Measurements from ENCODE around the gene KCTD17.

The KCTD17 gene

DNA sequence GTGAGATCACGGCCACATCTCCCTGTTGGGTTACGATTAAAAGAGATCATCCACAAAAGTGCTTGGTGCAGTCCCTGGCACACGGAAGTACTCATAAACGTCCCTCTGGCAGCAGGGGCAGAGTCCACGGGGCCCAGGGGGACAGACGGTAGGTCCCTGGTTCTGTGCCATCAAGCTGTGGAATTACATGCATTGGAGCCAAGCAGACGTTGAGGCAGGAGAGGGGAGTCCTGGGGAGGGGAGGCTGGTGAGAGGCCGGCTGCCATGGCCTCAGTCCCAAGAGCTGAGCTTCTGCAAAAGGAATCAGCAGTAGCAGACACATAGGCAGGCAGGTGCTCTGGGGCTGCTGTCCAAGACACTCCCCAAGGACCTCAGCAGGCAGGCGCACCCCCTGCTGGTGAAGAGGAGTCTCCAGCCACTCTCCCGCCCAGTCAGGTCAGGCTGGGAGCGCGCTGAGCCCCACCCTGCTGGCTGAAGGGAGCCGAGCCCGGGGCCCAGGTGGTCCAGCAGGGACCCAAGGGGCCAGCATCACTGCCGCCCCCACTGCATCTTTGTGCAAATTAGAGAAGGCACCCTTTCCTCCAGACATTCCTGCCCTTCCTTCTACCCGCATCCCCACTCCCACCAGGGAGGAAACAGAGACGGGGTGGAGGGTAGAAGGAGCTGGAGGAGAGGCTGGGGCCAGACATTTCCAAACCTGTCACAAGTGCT is 7.6 kb upstream of the KCTD17 start:
- no peak for DNase-seq

DNA sequence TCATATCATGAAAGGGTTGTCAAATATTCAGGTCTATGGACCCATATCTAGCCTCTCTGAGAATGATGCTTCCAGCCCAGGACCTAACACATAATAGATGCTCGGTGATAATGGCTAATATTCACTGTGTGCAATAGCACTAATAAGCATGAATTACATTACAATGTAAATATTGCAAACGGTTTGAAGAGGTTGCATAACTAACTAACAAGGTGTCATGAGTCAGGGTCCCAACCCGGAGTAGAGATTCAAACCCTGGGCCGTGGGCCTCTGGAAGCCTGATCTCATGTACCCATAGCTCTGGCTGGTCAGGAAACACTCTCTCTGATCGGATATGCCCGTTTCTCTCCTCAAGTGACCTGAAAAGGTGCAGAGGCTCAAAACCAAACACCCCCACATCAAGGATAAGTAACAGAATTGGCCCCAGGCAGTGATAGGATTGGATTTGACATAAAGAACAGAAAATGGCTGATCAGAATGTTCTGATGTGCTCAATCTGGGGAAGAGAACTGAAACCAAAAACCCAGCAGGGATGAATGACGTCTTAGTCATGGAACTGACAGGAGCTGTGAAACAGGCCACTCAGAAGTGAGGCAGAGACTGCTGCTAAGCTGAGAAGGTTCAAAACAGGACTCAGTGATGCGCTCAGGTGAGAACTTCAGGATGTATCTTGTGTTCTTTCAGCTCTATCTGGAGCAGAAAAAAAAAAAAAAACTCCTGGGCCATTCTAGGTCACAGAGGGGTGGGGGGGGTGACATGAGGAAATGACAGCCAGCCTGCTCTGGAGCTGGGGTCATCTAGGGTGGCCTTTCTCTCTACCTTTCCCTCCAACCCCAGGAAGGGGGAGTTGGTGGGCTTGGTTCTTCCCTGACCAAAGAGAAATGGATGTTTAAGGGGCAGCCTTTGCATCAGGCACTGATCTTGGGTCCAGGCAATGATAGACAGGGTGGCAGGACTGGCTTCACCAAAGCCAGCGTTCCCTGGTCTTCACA is 6.6 kb upstream of the KCTD17 start:
- no peak for DNase-seq

DNA sequence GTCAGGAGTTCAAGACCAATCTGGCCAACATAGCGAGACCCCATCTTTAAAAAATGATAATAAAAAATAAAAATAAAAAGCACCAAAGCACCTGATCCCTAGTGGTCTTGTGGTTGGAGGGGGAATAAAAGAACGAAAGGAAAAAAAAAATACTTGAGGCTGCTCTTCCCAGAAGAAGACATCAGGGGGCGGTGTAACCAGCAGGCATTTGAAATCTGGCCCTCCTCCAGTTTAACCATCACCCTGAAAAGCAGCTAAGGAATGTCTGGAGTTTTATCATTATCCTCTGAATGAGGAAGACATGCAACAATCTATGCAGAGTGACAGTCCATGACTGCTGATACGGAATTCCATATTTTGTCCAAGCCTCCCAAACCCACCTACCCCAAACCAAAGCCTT is 5.6 kb upstream of the KCTD17 start:
- no peak for DNase-seq

DNA sequence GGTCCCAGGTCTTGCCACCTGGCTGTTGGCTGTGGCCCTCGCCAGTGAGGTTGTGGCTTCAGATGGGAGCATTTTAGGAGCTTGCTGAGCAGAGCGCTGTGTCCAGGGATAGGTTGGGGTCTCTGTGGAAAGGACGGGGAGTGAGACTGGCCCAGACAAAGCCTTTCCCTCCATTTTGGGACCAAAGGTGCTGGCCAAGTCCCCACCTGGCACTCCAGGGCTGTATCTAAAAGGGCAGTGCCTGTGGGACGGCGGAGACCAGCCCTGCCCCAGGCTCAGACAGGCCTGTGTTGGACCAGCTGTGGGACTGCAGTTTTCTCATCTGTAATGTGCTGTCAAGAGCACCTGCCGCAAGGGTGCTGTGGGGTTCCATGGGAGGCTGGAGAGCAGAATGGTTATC is 5.0 kb upstream of the KCTD17 start:
- no peak for DNase-seq

DNA sequence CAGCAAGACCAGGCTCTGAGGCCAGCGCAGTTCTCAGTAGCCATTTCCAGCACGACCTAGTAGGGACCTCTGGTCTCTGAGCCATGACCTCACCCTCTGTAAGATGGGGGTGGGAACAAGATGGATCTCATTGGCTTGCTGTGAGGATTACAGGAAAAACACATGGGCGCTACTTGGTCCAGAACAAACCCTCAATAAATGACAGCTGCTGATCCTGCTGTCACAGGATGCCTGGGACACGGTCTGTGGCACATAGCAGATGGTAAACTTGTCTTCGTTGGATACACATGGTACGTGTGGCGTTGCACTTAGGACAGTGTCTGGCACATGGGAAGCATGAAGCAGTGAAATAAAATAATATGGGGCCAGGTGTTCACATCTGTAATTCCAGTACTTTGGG is 4.5 kb upstream of the KCTD17 start:
- no peak for DNase-seq

DNA sequence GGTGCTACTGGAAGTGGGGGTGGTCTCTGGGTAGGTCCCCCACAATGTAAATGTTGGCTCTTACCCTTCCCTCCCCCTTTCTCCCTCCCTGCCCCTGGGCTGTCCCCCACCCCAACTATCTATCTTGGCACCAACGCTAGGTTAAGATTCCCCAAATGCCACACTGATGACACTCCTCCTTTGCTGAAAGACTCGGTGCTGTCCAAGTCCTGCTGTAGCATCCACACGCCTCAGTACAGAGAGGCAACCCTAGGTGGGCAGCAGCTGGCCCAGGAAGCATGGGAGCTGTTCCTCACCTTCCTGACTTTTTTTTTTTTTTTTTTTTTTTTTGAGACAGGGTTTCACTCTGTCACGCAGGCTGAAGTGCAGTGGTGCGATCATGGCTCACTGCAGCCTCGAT is 3.4 kb upstream of the KCTD17 start:
- DNase-seq: no peak

DNA sequence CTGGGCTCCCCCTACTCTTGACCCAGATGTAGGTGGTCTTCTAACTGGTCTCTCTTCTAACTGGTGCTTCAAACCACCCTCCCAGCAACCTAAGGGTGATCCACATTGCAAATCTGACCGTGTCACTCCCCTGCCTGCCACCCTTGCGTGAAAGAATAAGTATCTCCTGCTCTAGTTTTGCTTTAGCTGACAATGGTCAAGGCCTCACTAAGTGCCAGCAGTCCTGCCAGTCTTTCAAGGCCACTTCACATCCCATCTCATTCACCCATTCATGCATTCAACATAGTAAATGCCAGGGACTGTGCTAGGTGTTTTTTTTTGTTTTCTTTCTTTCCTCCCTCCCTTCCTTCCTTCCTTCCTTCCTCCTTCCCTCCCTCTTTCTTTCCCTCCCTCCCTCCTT is 2.3 kb upstream of the KCTD17 start:
- DNase-seq: no peak

DNA sequence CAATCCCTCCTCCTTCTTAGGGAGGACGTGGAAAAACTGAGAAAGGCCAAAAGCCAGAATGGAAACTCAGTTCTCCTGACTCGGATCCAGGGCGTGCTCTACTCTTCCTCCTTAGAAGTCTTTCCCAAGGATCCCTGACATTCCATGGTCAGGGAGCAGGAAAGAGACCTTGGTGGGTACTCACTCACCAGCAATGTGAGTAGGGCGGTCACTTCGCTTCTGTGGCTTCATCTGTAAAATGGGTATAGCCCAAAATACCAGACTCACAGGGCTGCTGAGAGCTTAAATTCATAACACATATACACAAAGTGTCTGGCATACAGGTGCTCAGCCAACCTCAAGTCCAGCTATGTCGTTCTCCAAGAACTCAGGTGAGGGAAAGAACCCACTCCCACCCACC is 629 bp upstream of the KCTD17 start:
- no peak for DNase-seq

DNA sequence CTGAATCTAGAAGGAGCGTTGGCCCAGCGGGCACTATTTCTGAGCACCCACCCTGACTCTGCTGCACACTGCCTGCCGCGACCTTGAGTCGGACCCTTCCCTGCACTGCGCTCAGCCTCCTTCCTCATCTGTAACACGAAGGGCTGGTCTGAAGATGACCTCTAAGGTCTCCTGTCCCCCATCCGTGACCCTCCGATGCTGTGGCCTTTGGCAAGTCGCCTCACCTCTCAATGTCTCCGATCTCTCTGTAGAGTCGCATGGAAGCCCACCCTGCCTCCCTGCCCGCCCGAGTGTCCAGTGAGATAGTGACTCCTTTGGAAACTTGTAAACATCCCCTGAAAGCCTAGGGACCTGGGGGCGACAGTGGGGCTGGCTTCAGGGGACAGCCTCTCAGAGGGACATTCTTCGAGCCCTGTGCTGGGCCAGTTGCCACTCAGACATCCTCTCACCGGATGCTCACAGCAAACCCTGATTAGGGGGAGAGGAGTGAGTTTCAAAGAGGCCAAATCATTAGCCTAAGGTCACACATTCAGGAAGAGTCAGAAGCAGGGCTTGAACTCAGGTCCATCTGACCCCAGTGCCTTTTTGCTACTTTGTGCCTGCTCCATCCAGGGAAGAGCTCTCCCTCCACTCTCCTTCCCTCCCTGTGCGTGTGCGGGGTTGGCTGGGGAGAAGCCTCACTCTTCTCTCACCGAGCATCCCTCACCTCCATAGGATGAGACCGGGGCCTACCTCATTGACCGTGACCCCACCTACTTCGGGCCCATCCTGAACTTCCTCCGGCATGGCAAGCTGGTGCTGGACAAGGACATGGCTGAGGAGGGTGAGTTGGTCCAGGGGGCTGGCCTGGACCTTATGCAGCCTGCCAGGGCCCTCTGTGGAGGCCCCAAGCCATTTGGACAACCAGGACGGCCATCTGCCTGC is 1.1 kb downstream of the KCTD17 start:
- DNase-seq: no peak

DNA sequence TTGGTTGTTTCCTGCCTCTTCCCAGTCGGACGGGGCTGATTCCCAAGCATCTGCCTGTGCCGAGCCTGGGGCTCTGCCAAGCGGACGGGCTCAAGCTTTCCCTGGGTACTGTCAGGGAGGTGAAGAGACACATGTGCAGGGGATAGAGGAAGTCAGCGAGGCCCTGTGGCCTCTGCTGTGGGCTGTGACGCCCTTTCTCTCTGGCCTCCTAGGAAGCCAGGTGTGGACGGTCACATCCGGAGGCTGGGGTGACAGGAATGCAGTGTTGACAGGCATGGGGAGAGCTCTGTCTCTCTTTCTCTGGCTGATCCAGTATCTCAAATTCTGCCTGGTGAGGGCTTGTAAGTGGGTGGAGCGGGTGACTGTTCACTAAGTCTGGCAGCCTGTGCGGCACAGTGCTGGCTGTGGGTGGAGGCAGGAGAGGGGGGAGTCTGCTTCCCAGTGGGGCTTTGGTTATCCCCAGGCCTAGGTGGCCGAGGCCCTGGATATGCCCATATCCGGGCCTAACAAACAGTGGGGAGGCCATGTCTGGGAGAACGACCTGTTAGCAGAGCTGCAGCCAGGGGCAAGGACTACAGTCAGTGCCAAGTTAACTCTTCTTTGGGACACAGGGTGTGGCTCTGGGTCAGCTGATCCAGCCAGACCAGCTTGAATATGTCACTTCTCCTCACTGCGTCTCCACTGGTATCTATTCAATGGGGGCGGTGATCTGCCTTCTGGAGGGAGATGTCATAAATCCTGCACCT is 1.9 kb downstream of the KCTD17 start:
- no peak for DNase-seq

DNA sequence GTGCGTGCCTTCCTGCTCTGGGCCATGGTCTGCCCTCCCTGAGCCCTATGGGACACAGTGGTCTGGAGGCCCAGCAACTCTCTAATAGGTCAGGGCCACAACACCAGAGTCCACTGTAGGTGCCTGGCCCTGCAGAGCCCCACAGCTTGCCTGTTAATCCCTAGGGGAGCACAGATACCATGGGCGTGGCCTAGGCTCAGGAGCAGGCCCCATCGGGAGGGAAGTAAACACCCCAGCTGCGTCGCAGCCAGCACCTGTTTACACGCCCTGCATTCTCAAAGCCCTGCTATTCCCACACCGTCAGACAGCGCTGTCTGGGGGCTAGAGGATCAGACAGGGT is 2.5 kb downstream of the KCTD17 start:
- no peak for DNase-seq

DNA sequence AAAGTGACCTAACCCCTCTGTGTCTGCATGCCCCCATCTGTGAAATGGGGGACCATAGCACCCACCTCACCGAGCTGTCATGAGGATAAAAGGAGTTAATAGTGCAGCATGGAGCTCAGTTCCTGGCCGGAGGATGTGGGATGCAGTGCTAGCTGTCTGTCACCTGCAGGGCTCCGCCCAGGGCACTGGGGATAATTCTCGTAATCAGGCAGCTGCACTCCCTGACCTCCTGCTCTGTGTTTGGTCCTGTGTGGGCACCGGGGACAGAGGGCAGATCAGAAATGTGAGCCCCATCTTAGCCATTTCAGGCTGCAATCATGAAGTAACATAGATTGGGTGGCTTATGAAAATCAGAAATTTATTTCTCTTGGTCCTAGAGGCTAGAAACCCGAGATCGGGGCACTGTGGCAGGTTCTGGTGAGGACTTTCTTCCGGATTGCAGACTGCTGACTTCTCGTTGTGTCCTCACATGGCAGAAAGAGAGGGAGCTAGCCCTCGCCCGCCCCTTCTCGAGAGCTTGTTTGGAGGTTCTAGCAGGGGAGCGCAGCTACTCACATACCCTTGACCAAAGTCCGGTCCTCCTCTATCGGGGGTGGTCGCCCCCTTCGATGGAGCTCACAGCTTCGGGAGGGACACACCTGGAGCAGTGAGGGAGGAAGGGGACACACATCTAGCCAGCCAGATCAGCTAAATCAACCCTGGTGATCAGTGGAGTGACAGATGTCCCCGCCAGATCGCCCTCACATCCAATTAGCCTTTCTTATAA is 3.2 kb downstream of the KCTD17 start:
- no peak for DNase-seq

DNA sequence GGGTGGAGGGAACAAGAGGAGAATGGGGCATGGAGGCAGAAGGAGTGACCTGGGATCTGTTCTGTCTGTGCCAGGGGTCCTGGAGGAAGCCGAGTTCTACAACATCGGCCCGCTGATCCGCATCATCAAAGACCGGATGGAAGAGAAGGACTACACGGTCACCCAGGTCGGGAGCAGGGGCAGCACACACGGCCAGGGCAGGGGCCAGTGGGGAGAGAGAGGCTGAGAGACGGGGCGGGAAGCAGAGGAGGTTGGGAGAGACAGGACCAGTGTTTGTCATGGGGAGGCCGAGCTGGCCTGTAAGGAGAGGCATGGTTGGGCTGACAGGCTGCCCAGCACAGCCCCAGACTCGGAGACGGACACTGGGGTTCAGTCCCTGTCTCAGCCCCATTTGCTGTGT is 4.7 kb downstream of the KCTD17 start:
- DNase-seq: no peak

DNA sequence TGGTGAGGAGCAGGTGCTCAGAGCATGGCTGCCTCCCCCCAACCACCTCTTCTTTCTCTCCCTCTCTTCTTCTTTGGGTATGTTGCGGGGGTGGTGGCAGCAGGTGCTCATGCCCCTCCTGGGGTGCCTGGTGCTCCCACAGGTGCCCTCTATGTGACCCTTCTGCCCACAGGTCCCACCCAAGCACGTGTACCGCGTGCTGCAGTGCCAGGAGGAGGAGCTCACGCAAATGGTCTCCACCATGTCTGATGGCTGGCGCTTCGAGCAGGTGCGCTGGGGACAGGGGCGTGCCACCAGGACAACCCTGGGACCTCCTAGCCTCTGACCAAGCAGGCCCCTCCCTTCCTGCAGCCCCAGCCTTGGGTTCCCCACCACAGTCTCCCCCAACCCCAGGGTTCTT is 5.7 kb downstream of the KCTD17 start:
- DNase-seq: no peak

DNA sequence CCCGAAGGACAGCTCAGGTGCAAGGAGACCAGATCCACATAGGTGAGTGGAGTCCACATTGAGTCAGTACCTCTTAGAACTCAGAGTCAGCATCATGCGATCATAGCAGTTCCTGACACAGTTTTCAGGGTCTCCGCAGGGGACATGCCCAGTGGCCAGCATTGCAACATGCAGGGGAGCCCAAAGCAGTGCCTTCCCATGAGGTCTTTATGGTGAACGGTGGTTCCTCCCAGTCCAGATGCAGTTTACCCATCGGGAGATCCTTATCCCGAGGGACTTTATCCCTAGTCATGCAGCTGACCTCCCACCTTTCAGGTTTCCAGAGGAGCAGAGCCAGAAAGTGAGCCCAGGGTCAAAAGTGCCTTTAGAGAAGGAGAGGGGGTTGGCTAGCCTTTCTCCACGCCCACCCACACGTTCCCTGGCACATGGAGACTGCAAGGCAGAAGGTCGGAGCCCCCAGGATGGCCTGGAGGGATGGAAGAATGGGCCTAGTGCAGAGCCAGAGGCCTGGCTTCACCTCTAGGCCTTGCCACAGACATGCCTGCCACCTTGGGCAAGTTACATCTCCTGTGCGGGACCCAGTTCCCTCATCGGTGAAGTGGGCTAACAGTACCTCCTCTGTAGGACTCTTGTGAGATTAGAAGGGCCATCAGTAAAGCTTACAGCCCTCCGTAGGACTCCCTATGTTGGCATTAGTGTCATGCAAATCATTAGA is 6.4 kb downstream of the KCTD17 start:
- DNase-seq: no peak

DNA sequence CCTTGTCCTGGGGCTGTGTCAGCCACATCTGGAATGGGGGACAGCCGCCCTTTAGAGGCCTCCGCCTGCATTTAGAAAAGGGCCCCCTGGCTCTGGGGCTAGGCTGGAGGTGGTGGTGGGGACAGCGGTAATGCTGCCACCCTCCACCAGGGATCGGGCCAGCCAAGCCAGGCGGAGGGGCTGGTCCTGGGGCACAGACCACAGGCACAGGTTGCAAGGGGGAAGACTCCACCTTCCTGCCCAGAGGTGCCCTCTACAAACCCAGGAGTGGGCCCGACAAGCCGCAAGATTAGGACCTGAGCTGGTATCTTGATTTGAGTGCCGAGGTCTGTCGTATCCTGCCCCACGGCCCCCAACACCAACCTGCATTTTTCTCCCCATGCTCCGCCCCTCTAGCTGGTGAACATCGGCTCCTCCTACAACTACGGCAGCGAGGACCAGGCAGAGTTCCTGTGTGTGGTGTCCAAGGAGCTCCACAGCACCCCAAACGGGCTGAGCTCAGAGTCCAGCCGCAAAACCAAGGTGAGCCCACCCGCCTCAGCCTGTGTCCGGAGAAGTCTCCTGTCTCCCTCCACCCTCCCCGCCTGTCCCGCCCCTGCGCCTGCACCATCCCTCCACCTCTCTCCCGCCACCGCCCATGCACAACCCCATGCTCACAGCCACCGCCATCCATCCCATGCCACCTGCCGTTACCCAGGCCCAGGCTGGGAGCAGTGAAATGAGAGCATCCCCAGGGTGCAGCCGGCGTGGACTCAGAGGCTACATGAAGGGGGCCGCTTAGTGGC is 7.6 kb downstream of the KCTD17 start:
- DNase-seq: no peak

DNA sequence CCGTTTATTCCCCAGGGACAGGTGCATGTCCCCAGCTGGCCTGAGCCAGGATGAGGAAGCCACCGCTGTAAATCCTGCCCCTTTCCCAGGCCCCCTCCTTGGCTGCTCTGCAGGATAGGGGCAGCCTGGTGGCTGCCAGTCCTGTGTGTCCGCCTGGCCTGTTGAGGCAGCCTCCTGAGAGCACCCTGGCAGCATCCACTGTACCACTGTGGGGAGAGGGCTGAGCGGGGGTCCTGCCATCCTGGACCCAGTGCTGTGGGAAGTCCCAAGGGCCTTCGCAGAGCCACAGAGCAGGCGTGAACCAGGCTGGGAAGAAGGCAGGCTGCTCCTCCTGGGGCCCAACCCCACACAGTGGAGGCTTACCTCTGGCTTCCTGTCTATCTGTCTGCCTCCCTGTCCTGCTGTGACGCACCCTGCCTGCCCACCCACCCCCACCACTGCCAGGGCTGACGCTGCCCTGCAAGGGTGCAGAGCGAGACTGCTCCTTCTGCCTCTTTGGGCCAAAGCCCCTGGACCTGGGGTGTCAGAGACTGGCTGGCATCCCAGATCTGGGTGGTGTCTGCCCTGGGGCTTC is 8.4 kb downstream of the KCTD17 start:
- DNase-seq: no peak

DNA sequence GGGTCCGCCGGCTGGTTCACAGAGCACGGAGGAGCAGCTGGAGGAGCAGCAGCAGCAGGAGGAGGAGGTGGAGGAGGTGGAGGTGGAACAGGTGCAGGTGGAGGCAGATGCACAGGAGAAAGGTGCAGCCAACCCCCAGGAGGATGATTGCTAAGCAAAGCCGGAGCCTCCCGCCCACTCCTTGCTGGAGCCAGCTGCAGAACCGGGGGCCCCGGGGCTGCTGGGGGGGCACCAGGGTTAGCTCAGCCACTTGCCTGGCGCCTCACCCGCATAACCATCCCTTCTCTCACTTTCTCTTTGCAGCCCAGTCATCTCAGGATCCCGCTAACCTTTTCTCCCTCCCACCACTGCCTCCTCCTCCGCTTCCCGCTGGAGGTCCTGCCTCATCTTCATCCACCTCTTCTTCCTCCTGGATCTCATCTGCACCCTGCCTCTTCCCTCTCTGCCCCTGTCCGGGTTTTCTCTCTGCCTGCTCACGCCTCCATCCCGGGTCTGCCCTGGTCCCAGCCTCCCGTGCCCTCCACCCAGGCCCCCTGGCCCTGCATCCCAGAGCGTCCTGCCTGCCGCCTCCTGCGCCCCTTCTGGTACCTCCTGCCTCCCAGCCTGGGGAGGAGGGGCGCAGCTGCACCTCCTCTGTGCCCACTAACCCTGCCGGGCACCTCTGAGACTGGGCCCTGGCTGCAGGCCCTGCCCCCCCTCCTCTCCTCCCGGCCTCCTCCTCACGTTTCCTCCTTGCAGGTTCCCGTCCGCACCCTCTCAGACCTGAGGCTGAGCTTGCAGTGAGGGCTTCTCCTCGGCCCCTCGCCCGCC is 9.5 kb downstream of the KCTD17 start:
- no peak for DNase-seq

Measured in activated T-cell treated with anti-CD3 and anti-CD28 coated beads for 4 hours (primary cell).